Measurements from ENCODE around the gene EIF4G1.
"Not testable (repeated sequence)": the region's sequence is repeated elsewhere in the genome, so short reads cannot be mapped to it uniquely, and the experiment has no call there.

EIF4G1 gene, protein sequence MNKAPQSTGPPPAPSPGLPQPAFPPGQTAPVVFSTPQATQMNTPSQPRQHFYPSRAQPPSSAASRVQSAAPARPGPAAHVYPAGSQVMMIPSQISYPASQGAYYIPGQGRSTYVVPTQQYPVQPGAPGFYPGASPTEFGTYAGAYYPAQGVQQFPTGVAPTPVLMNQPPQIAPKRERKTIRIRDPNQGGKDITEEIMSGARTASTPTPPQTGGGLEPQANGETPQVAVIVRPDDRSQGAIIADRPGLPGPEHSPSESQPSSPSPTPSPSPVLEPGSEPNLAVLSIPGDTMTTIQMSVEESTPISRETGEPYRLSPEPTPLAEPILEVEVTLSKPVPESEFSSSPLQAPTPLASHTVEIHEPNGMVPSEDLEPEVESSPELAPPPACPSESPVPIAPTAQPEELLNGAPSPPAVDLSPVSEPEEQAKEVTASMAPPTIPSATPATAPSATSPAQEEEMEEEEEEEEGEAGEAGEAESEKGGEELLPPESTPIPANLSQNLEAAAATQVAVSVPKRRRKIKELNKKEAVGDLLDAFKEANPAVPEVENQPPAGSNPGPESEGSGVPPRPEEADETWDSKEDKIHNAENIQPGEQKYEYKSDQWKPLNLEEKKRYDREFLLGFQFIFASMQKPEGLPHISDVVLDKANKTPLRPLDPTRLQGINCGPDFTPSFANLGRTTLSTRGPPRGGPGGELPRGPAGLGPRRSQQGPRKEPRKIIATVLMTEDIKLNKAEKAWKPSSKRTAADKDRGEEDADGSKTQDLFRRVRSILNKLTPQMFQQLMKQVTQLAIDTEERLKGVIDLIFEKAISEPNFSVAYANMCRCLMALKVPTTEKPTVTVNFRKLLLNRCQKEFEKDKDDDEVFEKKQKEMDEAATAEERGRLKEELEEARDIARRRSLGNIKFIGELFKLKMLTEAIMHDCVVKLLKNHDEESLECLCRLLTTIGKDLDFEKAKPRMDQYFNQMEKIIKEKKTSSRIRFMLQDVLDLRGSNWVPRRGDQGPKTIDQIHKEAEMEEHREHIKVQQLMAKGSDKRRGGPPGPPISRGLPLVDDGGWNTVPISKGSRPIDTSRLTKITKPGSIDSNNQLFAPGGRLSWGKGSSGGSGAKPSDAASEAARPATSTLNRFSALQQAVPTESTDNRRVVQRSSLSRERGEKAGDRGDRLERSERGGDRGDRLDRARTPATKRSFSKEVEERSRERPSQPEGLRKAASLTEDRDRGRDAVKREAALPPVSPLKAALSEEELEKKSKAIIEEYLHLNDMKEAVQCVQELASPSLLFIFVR (N-terminal part only)

DNA sequence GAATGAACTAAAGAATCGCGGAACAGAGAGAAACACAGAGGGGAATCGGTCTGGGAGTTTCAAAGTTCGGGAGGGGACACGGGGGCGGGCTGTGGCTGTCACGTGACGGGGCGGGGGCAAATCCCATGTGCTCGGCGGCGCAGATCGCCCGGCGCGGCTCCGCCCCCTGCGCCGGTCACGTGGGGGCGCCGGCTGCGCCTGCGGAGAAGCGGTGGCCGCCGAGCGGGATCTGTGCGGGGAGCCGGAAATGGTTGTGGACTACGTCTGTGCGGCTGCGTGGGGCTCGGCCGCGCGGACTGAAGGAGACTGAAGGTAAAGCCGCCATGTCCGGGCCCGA is at the start of gene EIF4G1:
TSS of gene EIF4G1 (plus strand) at position 244 of the 337 bp plus-strand sequence. CDS start 1,191 bp downstream, outside the sequence.
- DNase-seq (ENCODE audit: low spot score) = peak; percentile 91

DNA sequence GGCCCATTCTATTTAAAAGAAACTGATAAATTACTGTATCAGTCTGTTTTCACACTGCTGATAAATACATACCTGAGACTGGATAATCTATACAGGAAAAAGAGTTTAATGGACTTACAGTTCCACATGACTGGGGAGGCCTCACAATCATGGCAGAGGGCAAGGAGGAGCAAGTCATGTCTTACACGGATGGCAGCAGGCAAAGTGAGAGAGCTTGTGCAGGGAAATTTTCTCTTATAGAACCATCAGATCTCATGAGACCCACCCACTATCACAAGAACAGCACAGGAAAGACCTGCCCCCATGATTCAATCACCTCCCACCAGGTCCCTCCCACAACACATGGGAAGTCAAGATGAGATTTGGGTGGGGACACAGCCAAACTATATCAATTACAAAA is 47.2 kb upstream of the EIF4G1 start:
- not testable (repeated sequence) for DNase-seq (ENCODE audit: low spot score)

DNA sequence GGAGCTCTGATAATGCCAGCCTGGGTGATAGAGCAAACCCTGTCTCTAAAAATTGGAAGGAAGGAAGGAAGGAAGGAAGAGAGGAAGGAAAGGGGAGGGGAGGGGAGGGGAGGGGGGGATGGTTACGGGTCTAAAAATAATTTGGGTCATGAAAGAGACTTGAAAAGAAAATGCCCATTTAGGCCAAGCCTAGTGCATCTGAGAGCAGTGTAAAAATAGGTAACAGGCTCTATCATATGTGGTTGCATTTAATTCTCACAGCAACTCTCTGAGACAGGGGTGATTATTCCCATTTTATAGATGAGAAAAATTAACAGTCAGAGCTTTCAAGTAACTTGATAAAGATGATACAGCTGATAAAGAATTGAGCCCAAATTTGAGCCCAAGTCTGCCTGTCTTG is 42.1 kb upstream of the EIF4G1 start:
- no peak for DNase-seq (ENCODE audit: low spot score)

DNA sequence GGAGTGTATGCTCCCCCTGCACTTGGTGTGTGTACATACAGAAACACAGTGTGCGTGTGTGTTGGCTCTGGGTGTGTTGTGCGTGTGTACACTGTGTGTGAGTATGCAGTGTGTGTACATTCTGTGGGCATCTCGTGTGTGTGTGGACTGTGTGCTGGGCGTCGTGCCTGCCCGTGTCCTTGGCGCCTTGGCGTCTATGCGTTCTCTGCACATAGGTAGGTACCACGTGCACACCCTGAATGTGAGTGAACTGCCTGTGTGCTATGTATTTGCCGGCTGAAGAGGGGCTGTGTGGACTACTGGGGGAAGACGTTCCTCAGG is 39.1 kb upstream of the EIF4G1 start:
- DNase-seq (ENCODE audit: low spot score) = no peak

DNA sequence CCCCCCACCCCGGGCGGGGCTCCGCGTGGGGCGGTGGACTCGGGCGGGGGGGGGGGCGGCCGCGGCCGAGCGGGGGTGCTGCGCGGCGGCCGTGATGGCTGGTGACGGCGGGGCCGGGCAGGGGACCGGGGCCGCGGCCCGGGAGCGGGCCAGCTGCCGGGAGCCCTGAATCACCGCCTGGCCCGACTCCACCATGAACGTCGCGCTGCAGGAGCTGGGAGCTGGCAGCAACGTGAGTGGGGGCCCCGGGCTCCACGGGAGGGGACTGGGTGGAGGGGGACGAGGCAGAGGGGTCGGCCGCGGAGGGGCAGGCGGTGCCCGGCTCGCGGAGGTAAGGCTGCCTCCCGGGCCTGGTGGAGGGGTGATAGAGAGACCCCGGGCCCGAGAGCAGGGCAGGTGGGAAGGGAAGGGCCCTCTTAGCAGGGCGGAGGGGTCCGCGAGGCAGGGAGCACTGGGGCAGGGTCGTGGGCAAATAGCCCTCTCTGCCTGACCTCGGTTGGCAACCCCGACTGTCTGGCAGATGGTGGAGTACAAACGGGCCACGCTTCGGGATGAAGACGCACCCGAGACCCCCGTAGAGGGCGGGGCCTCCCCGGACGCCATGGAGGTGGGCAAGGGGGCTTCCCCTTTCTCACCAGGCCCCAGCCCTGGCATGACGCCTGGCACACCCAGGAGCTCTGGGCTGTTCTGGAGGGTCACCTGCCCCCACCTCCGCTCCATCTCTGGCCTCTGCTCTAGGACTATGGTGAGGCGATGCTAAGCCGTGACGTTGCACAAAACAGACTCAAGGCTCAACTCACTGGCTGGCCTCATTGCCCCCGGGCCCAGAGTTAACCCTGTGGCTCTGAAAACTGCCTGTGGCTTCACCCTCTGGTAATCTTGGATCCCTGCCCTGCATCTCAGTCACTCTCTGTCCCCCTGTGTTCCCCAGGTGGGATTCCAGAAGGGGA is 38.2 kb upstream of the EIF4G1 start, which contains the start of gene ECE2:
TSS of gene ECE2 (plus strand) at position 62 of the 950 bp plus-strand sequence. CDS start at position 194, 132 bp downstream.
- no peak for DNase-seq (ENCODE audit: low spot score)

DNA sequence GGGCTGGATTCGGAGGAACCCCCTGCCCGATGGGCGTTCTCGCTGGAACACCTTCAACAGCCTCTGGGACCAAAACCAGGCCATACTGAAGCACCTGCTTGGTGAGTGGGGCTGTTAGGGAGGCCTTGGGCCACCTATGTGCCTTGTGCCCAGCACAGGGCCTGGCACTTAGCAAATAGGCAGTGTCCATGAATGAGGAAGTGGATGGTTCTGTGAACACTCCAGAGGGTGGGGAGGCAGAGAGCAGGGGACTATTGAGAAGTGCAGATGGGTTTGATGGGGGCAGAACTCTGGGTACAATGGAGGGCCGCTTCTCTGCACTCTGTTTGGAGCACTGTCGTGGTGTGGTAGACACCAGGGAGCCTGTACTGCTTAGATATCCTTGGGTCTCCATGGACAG is 37.0 kb upstream of the EIF4G1 start:
- DNase-seq (ENCODE audit: low spot score) = no peak

DNA sequence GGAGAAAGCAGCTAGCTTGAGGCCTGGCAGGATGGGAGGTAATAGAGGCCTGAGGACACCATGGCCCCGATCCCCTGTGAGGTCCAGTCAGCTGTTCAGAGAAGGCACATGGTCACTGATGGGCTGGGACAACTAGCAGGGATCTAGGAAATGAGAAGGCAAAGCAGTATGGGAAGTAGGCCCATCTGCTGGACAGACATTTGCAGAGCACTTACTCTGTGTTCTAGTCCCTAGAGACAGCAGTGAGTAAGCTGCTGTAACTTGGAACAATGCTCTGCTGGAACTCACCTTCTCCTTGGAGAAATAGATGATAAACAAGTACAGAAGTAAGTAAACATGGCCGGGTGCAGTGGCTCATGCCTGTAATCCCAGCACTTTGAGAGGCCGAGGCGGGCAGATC is 31.5 kb upstream of the EIF4G1 start:
- no peak for DNase-seq (ENCODE audit: low spot score)

DNA sequence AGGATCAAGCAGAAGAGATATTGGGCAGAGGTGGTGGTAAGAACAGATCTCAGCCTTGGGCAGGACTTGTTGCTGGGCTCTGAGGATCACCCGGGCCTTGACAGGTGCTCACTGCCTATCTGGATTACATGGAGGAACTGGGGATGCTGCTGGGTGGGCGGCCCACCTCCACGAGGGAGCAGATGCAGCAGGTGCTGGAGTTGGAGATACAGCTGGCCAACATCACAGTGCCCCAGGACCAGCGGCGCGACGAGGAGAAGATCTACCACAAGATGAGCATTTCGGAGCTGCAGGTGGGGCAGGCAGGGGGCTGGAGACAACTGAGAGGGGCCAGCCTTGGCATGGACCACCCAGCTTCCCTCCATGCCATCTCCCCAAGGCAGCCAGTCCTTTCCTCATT is 30.7 kb upstream of the EIF4G1 start:
- DNase-seq (ENCODE audit: low spot score) = no peak

DNA sequence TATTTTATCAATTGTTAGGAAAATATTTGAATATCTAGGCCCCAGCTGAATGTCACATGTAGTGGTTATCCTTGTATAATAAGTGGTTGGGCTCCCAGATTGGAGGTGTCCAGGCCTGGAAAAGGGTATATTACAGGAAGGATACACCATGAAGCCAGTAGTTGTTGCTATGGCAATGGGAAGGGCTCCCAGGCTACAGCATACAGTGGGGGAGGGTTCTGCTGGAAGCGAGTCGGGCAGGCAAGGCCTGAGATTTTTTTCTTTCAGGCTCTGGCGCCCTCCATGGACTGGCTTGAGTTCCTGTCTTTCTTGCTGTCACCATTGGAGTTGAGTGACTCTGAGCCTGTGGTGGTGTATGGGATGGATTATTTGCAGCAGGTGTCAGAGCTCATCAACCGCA is 29.7 kb upstream of the EIF4G1 start:
- DNase-seq (ENCODE audit: low spot score) = peak; percentile 56

DNA sequence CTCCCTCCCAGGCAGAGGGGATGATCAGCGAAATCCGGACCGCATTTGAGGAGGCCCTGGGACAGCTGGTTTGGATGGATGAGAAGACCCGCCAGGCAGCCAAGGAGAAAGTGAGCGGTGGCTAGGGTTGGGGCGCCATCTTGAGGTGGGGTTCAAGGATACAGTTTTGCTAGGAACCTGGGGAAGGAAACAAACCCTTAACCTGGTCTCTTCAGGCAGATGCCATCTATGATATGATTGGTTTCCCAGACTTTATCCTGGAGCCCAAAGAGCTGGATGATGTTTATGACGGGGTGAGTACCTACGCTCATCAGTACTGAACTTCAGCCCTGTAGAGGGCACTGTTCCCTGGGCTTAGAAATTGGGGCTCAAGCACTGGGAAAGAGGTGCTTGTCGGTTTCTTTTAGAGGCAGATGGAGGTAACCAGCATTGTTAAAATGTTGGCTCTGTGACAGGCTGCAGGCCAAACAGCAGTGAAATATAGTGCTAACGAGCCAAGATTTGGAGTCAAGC is 24.9 kb upstream of the EIF4G1 start:
- peak; percentile 78 for DNase-seq (ENCODE audit: low spot score)

DNA sequence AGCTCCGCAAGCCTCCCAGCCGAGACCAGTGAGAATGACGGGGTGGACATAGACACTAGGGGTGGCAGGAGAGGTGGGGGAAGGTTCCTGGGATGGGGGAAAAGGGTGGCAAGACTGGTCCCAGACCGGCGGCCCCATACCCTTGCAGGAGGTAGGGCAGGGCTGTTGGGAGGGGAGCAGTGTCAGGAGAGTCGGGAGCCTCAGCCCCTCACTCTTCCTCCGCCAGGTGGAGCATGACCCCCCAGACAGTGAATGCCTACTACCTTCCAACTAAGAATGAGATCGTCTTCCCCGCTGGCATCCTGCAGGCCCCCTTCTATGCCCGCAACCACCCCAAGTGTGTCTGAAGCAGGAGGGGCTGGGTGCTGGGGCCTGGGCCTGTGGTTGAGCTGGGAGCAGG is 24.1 kb upstream of the EIF4G1 start:
- no peak for DNase-seq (ENCODE audit: low spot score)

DNA sequence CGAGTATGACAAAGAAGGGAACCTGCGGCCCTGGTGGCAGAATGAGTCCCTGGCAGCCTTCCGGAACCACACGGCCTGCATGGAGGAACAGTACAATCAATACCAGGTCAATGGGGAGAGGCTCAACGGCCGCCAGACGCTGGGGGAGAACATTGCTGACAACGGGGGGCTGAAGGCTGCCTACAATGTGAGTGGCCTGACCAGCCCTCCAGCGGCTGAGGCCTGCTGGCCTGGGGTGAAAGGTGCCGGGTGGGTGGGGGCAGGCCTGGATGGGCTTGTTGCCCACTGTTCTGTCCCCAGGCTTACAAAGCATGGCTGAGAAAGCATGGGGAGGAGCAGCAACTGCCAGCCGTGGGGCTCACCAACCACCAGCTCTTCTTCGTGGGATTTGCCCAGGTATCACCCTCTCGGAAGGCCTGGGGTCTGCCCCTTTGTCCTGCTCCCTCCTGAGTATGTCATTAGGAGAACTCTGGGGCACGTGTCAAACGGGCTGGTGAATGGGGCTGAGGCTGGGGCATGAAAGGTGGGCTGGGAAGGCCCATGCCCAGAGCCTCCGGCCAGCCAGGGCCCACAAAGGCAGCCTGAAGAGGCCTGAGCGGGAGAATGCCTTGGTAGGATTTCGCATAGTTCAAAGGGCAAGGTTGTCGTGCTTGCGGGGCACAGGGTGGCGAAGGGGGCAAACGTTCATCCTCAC is 23.2 kb upstream of the EIF4G1 start:
- no peak for DNase-seq (ENCODE audit: low spot score)

DNA sequence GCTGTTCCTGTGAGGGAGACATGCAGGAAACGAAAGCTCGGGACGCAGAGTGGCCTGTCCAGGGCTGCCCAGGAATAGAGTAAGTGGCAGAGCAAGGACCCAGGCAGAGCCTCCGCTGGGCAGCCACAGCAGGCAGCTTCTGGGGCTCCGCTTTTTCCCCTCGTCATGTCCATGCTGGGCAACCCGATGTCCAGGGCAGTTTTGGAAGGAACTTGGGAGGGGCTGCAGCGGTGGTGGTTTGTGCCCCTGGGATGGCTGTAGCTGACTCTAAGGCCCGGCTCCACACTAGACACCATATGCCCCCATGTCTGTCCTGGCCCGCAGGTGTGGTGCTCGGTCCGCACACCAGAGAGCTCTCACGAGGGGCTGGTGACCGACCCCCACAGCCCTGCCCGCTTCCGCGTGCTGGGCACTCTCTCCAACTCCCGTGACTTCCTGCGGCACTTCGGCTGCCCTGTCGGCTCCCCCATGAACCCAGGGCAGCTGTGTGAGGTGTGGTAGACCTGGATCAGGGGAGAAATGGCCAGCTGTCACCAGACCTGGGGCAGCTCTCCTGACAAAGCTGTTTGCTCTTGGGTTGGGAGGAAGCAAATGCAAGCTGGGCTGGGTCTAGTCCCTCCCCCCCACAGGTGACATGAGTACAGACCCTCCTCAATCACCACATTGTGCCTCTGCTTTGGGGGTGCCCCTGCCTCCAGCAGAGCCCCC is 22.5 kb upstream of the EIF4G1 start:
- no peak for DNase-seq (ENCODE audit: low spot score)

DNA sequence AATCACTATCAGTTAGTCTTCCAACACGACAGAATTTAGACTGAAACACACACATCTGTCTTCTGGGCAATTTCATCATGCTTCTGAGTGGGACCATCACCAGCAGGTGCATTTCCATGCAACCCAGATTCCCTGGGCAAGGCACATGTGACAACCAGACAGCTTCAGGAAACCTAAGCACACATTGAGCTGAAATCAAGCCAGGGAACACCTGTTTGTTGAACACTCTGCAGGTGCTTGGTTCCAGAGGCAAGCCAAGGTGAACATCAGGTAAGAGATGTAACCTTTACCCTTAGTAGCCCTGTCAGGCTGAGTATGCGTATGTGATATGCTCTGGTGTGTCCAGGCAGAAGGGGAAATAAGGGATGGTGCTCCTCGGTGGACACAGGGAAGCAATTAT is 18.6 kb upstream of the EIF4G1 start:
- DNase-seq (ENCODE audit: low spot score) = no peak

DNA sequence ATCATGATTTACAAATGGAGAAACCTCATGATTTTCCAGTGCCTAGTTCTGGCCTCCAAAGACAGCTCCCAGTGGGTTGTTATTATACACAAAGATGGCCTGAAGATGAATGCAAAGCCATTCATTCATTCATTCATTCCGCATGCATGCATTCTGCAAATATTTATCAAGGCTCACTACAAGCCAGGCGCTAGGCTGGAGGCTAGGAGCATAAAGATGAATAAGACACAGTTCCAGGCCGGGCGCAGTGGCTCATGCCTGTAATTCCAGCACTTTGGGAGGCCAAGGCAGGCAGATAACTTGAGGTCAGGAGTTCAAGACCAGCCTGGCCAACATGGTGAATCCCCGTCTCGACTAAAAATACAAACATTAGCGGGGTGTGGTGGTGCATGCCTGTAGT is 17.8 kb upstream of the EIF4G1 start:
- DNase-seq (ENCODE audit: low spot score) = no peak

DNA sequence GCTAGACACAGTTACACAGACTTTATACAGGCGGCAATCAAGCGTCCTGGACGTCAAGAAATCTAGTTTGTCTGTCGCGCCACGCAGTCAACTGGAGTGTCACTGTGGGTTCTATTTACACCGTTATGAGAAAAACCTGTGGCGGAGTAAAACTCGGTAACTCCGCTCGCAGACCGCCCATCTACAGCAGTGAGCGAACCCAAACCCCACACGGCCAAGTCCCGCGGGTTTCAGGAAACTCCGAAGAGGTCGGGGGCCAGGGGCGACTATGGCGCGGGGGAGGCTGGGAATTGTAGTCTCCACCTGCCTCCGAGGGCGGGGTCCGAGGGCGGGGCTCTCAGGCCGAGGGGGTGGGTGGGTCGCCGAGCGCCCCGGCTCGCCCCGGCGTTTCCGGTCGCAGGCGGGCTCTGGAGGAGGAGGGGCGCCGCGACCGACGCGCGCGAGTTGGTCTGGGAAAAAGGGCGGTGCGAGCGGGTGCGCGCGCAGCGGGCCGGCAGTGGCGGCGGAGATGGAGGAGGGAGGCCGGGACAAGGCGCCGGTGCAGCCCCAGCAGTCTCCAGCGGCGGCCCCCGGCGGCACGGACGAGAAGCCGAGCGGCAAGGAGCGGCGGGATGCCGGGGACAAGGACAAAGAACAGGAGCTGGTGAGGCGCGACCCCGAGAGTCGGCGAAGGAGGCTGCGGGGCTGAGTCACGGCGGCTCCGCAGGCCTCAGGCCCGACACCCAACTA is 15.5 kb upstream of the EIF4G1 start, which contains the start of gene PSMD2:
TSS of gene PSMD2 (plus strand) at position 483 of the 729 bp plus-strand sequence. CDS start at position 509, 26 bp downstream.
- DNase-seq (ENCODE audit: low spot score) = peak; percentile 98

DNA sequence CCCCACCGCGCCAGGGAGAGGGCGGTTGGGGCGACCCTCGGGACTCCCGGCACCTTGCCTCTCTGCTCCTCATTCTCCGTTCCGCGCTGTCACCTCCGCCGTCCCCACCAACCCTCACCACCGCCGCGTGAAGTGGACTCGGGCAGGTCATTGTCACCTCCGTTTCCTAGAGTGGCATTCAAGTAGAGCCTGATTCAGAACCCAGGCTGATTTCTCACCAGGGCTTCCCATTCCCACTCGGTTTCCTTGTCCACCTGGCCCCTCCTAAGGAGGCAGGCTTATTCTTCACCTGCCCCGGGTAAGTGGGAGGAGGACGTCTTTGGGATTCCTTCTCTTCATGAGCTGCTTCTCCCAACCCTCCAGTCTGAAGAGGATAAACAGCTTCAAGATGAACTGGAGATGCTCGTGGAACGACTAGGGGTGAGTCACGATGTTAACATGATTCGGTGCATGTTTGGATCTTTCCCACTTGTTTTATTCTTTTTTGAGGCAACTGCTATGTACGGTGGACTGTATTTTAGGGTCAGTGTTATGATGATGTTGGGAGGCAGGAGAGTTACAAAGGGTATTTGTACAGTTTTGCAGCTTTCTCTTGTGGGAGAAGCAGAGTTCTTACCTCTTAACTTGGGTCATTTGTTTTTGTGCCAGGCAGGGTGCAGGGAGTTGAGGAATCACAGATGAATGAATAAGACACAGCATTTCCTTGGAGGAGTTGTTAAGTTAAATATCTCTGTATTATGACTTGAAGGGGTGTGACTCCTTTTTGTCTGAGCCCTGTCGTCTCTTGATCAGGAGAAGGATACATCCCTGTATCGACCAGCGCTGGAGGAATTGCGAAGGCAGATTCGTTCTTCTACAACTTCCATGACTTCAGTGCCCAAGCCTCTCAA is 14.7 kb upstream of the EIF4G1 start:
- no peak for DNase-seq (ENCODE audit: low spot score)

DNA sequence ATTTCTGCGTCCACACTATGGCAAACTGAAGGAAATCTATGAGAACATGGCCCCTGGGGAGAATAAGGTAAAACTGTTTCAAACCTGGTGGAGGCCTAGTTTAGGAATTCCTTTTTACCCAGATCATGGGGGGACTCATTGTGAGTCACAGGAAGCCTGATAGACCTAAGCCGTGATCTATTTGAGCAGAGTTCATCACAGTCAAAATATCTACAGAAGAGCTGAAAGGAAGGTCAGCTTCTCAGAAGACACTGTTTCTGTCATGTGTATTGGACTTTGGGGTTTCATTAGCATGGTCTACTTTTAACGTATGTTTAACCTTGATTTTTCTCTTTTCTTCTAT is 14.1 kb upstream of the EIF4G1 start:
- DNase-seq (ENCODE audit: low spot score) = no peak
